Neutrophil (primary cell): ENCODE results near the gene DTNA.

ENCODE experiments used
- H3K27ac ChIP-seq: fragments of 200-600 bp; sonication (generic); 2 replicates; pipeline ENCODE4 v1.5.1; 2016; ENCODE audit warnings: mild to moderate bottlenecking, moderate library complexity
- H3K27me3 ChIP-seq: fragments of 200-600 bp; sonication (generic); 2 replicates; pipeline ENCODE4 v1.6.0; 2016; ENCODE audit warnings: mild to moderate bottlenecking
- H3K36me3 ChIP-seq: fragments of 200-600 bp; sonication (generic); 2 replicates; pipeline ENCODE4 v1.5.1; 2017
- H3K4me1 ChIP-seq, 2 experiments: fragments of 200-600 bp in 1 of 2; sonication (generic) in 1 of 2; 1 replicate in 1 of 2; 2 replicates in 1 of 2; pipeline versions ENCODE4 v1.5.1 to v1.6.1; 2013 to 2016; ENCODE audit warnings: low read depth in 1 of 2, low read length in 1 of 2, mild to moderate bottlenecking in 1 of 2, moderate library complexity in 1 of 2; ENCODE audit not compliant: control insufficient read depth in 1 of 2, insufficient read depth in 1 of 2
- H3K4me3 ChIP-seq, 2 experiments: fragments of 200-600 bp in 1 of 2; sonication (generic) in 1 of 2; 1 replicate in 1 of 2; 2 replicates in 1 of 2; pipeline ENCODE4 v1.5.1; 2013 to 2016; ENCODE audit warnings: low read depth in 1 of 2, low read length in 1 of 2, mild to moderate bottlenecking in 1 of 2, moderate library complexity in 1 of 2
- H3K9me3 ChIP-seq: fragments of 200-600 bp; sonication (generic); 2 replicates; pipeline ENCODE4 v1.5.1; 2016
- TF ChIP-seq, protein P1 (sequence below): fragments of 200-600 bp; sonication (generic); IDR thresholded peaks from 2 replicates; pipeline ENCODE4 v1.5.1; 2016; ENCODE audit warnings: antibody characterized with exemption

Gene DTNA

DNA sequence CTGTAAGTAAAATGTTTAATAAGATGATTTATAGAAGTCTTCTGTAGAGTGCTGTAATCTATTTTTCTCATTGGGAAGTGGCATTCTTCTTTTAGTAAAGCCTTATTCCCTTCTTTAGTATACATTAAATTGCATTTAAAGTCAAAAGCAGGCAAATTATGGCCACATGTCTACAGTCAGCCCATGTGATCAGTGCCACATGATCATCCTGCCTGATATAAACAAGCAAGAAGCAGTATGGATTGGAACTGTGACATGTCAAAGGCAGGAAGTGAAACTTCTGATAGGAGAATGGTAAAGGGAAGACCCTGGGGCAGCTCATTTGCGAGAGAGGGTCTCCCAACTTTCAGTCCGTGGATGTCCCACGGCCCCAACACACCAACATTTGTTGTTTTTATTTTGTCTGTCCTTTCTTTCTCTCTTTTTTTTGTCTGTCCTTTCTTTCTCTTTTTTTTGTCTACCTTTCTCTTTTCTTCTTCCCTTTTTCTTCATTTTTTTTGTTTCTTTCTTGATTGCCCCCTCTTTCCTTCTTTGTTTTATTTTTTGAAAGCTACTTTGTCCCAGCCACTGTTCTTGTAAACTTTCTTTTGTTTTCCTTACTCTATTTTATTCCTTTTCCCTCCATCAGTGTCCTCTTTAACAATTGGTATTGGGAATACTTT, 154.9 kb downstream of the DTNA start:
- Histone ChIP-seq H3K9me3 (no peaks in the 10 kb centered on the region), H3K4me1 (peaks cover 6 to 11% of the 10 kb centered on the region in 2 experiments), H3K27me3 (no peaks in the 10 kb centered on the region), H3K27ac (no peak overlapping the region), H3K4me3 (no peak overlapping the region), H3K36me3 (no peaks in the 10 kb centered on the region)
- TF ChIP-seq, protein P1, sequence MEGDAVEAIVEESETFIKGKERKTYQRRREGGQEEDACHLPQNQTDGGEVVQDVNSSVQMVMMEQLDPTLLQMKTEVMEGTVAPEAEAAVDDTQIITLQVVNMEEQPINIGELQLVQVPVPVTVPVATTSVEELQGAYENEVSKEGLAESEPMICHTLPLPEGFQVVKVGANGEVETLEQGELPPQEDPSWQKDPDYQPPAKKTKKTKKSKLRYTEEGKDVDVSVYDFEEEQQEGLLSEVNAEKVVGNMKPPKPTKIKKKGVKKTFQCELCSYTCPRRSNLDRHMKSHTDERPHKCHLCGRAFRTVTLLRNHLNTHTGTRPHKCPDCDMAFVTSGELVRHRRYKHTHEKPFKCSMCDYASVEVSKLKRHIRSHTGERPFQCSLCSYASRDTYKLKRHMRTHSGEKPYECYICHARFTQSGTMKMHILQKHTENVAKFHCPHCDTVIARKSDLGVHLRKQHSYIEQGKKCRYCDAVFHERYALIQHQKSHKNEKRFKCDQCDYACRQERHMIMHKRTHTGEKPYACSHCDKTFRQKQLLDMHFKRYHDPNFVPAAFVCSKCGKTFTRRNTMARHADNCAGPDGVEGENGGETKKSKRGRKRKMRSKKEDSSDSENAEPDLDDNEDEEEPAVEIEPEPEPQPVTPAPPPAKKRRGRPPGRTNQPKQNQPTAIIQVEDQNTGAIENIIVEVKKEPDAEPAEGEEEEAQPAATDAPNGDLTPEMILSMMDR: no peak

DNA sequence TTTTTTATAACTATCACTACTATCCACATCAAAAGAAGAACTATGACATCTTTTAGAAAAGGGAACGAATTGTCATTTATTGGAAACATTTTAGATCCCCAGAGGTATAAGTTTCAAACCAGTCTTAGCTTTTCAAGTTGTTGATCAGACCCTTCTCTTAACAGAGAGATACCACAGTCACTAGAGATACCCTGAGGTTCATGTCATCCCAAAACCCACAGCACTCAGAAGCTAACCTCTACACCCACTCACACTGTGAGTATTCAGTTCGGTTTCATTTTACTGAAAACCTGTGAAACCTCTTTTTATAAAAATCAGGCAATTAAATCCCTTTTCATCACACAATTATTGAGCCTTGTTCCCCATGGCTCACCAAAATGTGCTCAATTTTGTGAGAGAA, 156.2 kb downstream of the DTNA start:
- no peaks in the 10 kb centered on the region for H3K27me3 ChIP-seq
- H3K27ac ChIP-seq: no peak overlapping the region
- no peak overlapping the region for H3K4me3 ChIP-seq
- H3K4me1 ChIP-seq: no peaks in the 10 kb centered on the region
- no peaks in the 10 kb centered on the region for H3K36me3 ChIP-seq
- TF ChIP-seq, protein P1: no peak
- H3K9me3 ChIP-seq: no peaks in the 10 kb centered on the region

DNA sequence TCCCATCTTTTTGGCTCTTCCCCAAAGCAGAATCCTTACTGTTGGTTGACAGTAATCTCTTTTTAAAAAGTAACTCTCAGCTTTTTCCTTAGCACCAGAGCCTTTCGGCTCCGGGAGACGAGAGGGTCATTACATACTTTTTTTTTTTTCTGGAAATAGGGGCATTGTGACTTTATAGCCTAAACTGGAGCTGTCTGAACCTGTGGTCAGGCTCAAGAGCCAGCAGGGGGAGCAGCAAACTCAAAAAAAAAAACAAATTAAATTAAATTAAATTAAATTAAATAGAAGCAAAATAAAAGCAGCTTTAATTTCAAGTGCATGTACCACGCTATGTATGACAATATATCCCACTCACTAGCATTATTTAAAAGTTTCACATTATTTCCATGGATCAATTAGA, 156.6 kb downstream of the DTNA start:
- TF ChIP-seq, protein P1: no peak
- Histone ChIP-seq H3K9me3 (no peaks in the 10 kb centered on the region), H3K27ac (no peak overlapping the region), H3K4me1 (no peaks in the 10 kb centered on the region), H3K27me3 (no peaks in the 10 kb centered on the region), H3K36me3 (no peaks in the 10 kb centered on the region), H3K4me3 (no peak overlapping the region)

DNA sequence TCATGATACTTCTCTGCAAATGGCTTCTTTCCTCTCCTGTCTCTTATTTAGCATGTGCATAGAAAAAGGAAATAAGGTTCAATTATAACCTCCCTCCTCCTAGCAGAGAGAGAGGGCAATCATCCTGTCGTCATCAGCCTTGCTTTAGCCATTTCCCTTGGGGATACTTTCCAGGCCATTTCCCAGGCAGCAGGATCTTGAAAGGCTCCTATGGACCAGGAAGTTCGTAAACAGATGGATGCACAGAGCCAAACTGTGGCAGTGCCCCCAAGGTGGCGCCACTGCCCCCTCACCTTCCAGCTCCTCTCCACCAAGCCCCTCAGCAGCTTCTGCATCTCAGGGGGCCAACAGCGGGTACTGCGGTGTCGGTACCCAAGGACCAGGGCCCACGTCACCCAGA, 157.4 kb downstream of the DTNA start:
- Histone ChIP-seq H3K4me3 (no peak overlapping the region), H3K36me3 (no peaks in the 10 kb centered on the region)
- TF ChIP-seq, protein P1: no peak

DNA sequence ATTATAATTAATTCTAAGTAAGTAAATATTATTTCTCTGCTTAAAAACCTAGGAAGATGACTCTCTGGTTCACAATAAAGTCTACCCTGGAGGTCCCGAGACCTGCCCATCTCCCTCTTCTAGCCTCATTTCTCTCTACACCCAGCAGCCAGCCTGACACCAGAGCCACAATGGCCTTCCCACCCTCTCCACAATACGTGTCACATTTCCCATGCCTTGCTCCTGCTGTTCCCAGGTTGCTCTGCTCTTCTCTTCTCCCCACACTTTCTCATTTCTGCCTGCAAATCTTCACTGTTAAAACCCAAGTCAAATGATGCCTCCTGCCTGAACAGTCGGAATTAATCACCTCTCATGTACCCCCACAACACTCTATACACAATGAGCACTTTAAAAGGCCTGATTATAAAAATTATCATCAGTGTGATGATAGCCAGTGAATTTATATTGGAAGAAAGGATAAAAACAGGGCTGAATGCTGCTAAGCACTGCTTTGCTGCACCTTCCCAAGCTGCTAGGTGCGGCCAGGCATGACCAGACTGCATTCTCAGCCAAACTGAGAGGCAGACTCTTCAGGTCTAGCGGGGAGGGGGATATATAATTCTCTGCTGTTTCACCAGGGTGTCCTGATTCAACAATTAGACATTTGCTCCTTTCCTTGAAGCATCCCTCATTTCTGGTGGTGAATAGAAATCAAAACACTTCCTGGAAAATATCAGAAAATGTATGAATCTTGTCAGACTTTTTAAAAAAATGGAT, 160.6 kb downstream of the DTNA start:
- Histone ChIP-seq H3K4me1 (no peaks in the 10 kb centered on the region), H3K9me3 (no peaks in the 10 kb centered on the region), H3K27ac (no peak overlapping the region), H3K4me3 (no peak overlapping the region), H3K36me3 (no peaks in the 10 kb centered on the region), H3K27me3 (no peaks in the 10 kb centered on the region)
- TF ChIP-seq, protein P1: no peak

More for the DNA sequence above, 157.4 kb downstream of the DTNA start:
- Histone ChIP-seq H3K27ac (no peak overlapping the region), H3K27me3 (no peaks in the 10 kb centered on the region), H3K9me3 (no peaks in the 10 kb centered on the region), H3K4me1 (no peaks in the 10 kb centered on the region)
